HepG2 (cell line): ENCODE results near the gene NBEA. TPM values are rescaled to one million over a fixed set of nuclear protein-coding genes. Genes with fewer than 3 reads are reported as not detected.

Experiments
- ATAC-seq: fragments of 200-7000 bp; cut with Tn5 transposase; 3 replicates; pipeline ENCODE4 v1.9.1; 2020; ENCODE audit warnings: mild to moderate bottlenecking, moderate library complexity
- BruUV-seq: library from RNA; stranded (reverse); fragments of 400-500 nt; replicated peaks from 2 replicates; lab custom pipeline; 2021; lab: Mats Ljungman, UMichigan
- CTCF ChIA-PET: fragments of 300-600 bp; formaldehyde crosslinking; extraction: SDS; loops from one replicate; lab custom pipeline; 2021; ENCODE audit warnings: low total read pairs, inconsistent platforms, low intra/inter-chr PET ratio; lab: Yijun Ruan, JAX
- POLR2A ChIA-PET: fragments of 350-600 bp; sonication (Branson Sonifier 250); formaldehyde crosslinking; loops from one replicate; lab custom pipeline; 2020; ENCODE audit warnings: antibody characterized with exemption, inconsistent platforms; lab: Yijun Ruan, JAX
- DNase-seq: peaks from one replicate; pipeline ENCODE4 v3.0.0-alpha.2; 2015; ENCODE audit warnings: low spot score
- FAIRE-seq: peaks from 3 replicates; lab custom pipeline; 2011; peaks lifted over from hg19 to GRCh38; lab: Jason Lieb, UNC
- H2AFZ ChIP-seq: one replicate; pipeline ENCODE4 v1.6.1; 2011; ENCODE audit warnings: low read length, inconsistent platforms
- H3K27ac ChIP-seq: fragments of 300-600 bp; 3 replicates; pipeline ENCODE4 v1.8.0; 2011; ENCODE audit warnings: mixed run types, mild to moderate bottlenecking, mixed read lengths, low read length, inconsistent platforms; ENCODE audit not compliant: insufficient read depth; ENCODE audit errors: extremely low read length
- H3K27me3 ChIP-seq, 2 experiments: fragments of 200-600 bp in 1 of 2; 2 replicates in 1 of 2; 3 replicates in 1 of 2; pipeline versions ENCODE4 v1.6.0 to v1.8.0; 2011; ENCODE audit warnings: low read length in 2 of 2, mild to moderate bottlenecking in 2 of 2, moderate library complexity in 2 of 2, inconsistent platforms in 1 of 2; ENCODE audit not compliant: insufficient read depth in 2 of 2, control insufficient read depth in 1 of 2
- H3K36me3 ChIP-seq, 2 experiments: fragments of 200-600 bp in 1 of 2; replicated peaks in 1 of 2; 2 replicates in 1 of 2; 3 replicates in 1 of 2; pipeline versions ENCODE4 v1.5.1 to v1.8.0; 2011; ENCODE audit warnings: low read length in 2 of 2, inconsistent platforms in 1 of 2; ENCODE audit not compliant: insufficient read depth in 2 of 2, control insufficient read depth in 1 of 2
- H3K4me1 ChIP-seq: 2 replicates; pipeline ENCODE4 v1.5.1; 2012; ENCODE audit warnings: low read length, inconsistent platforms; ENCODE audit not compliant: insufficient read depth
- H3K4me2 ChIP-seq: 2 replicates; pipeline ENCODE4 v1.6.0; 2011; ENCODE audit warnings: low read depth, low read length, inconsistent platforms
- H3K4me3 ChIP-seq, 3 experiments: fragments of 200-600 bp in 1 of 3; sonication (generic), shearing (Covaris generic) in 1 of 3; replicated peaks in 1 of 3; 2 replicates each; pipeline ENCODE4 v1.5.1; 2011 to 2016; ENCODE audit warnings: low read length in 3 of 3, inconsistent platforms in 2 of 3, low read depth in 2 of 3, mild to moderate bottlenecking in 2 of 3, control low read depth in 1 of 3, mixed read lengths in 1 of 3; ENCODE audit not compliant: insufficient read depth in 1 of 3
- H3K79me2 ChIP-seq: one replicate; pipeline ENCODE4 v1.6.1; 2011; ENCODE audit warnings: low read length, inconsistent platforms; ENCODE audit not compliant: insufficient read depth
- H3K9ac ChIP-seq: 2 replicates; pipeline ENCODE4 v1.6.0; 2011; ENCODE audit warnings: mild to moderate bottlenecking, low read depth, low read length, inconsistent platforms; ENCODE audit not compliant: insufficient read depth
- H3K9me3 ChIP-seq: 2 replicates; pipeline ENCODE4 v1.5.1; 2012; ENCODE audit warnings: mild to moderate bottlenecking, low read length
- H4K20me1 ChIP-seq: 2 replicates; pipeline ENCODE4 v1.6.0; 2011; ENCODE audit warnings: inconsistent platforms, mild to moderate bottlenecking, low read length, moderate library complexity; ENCODE audit not compliant: insufficient read depth
- HNRNPUL1 ChIP-seq: fragments of 200-400 bp; formaldehyde crosslinking; IDR thresholded peaks from 2 replicates; pipeline ENCODE4 v1.6.1; 2017; ENCODE audit warnings: low read depth, mild to moderate bottlenecking, low read length, moderate library complexity
- HOXD1 ChIP-seq: sonication (generic); formaldehyde crosslinking; IDR thresholded peaks from 2 replicates; pipeline ENCODE4 v1.5.0; 2020; ENCODE audit warnings: missing genetic modification reagents
- KAT2B ChIP-seq: fragments of 150-350 bp; IDR thresholded peaks from 2 replicates; pipeline ENCODE4 v1.6.1; 2014; ENCODE audit warnings: low read depth, low read length, borderline replicate concordance
- MLLT10 ChIP-seq: sonication (generic); formaldehyde crosslinking; IDR thresholded peaks from 2 replicates; pipeline ENCODE4 v1.4.0; 2020; ENCODE audit warnings: missing genetic modification reagents
- YEATS2 ChIP-seq: sonication (generic); formaldehyde crosslinking; IDR thresholded peaks from 2 replicates; pipeline ENCODE4 v1.4.0; 2020; ENCODE audit warnings: missing genetic modification reagents, borderline replicate concordance
- ZBTB40 ChIP-seq, 2 experiments: fragments of 450-650 bp in 1 of 2; sonication (generic) in 1 of 2; formaldehyde crosslinking in 1 of 2; IDR thresholded peaks; 2 replicates each; pipeline versions ENCODE4 v1.6.1 to v1.8.0; 2016 to 2022; ENCODE audit warnings: antibody characterized with exemption in 1 of 2, mild to moderate bottlenecking in 1 of 2, missing genetic modification reagents in 1 of 2
- ZNF737 ChIP-seq: sonication (generic); formaldehyde crosslinking; IDR thresholded peaks from 2 replicates; pipeline ENCODE4 v1.5.0; 2020; ENCODE audit warnings: missing genetic modification reagents, mild to moderate bottlenecking, borderline replicate concordance
- ZNF782 ChIP-seq: sonication (generic); formaldehyde crosslinking; IDR thresholded peaks from 2 replicates; pipeline ENCODE4 v1.4.0; 2020; ENCODE audit warnings: missing genetic modification reagents, mild to moderate bottlenecking, borderline replicate concordance
- WGBS: methylation state at CpG from one replicate; pipeline ENCODE4 v1.1.6; 2017; ENCODE audit warnings: low lambda C conversion rate; 5-methylcytosine and 5-hydroxymethylcytosine counted together
- in situ Hi-C: cut with HindIII; loops from 2 replicates; pipeline ENCODE4 v1.10.0; 2017; ENCODE audit warnings: low pct_unique_long_range_greater_than_20kb; ENCODE audit not compliant: extremely low pct_ligation_motif_present
- intact Hi-C: fragments of 100-400 bp; cut with micrococcal nuclease; formaldehyde crosslinking; loops from one replicate; pipeline ENCODE4 v1.10.0; 2022; ENCODE audit not compliant: unreplicated experiment
- polyA plus RNA-seq, 8 experiments: library from polyadenylated mRNA; depleted of rRNA in 3 of 8; stranded (reverse) in 7 of 8; unstranded in 1 of 8; fragments of >200 nt; fragmentation: Illumina TruSeq in 4 of 8; extraction: Trizol in 4 of 8; gene quantifications; 2 replicates each; pipeline versions ENCODE4 v1.2.1 to v1.2.3, GENCODE V29; 2011 to 2016; ENCODE audit warnings: low read depth in 4 of 8, missing spikeins in 1 of 8, mixed read lengths in 1 of 8; ENCODE audit not compliant: insufficient read depth in 1 of 8
- total RNA-seq, 5 experiments: library from RNA; depleted of rRNA; stranded (reverse); fragments of >200 nt; fragmentation: Illumina TruSeq; extraction: Trizol; gene quantifications; 2 replicates each; pipeline ENCODE4 v1.2.3, GENCODE V29; 2016; ENCODE audit warnings: low read depth in 1 of 5
- TF ChIP-seq, protein P1 (sequence below): sonication (generic); formaldehyde crosslinking; IDR thresholded peaks from 2 replicates; pipeline ENCODE4 v1.8.0; 2022; ENCODE audit warnings: mild to moderate bottlenecking, missing genetic modification reagents

NBEA gene
- total and polyA plus RNA-seq, 2 of the 13 experiments (the other 11 are each of a cell fraction or from before 2014, with no cell fraction given), result 2.7 to 2.8 TPM

DNA sequence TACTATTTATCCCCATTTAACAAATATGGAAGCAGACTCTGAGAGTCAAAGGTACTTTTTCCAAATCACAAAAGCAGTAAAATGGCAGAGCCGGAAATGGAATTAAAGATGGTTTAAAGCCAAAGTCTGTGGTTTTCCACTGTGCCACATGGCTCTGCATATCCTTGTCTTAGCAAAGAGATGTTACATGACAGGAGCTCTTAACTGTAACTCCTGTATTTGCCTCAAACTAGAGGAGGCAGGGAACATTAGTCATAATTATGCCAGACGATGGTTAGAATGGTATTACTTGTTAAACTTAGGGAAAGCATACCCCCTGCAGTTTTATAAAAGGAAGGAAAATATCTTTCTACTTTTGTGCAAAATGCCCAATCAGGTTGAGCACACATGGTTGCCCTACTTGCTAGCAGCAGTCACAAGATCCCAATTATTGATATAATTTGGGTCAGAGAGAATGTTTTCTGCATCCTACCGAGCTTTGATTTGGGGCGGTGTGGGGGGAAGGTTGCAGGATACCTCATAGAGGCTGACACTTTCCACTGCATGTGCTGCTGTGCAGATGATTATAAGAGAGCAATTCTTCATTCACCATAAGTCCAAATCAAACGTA, 576.4 kb downstream of the NBEA start:
- no peak overlapping the region for H2AFZ ChIP-seq
- in situ Hi-C loops (no loop called here), intact Hi-C loops (no loop called here)
- no TSS peak for BruUV-seq
- no peaks in the 10 kb centered on the region for H4K20me1 ChIP-seq
- no peak for DNase-seq
- no peak overlapping the region for H3K4me2 ChIP-seq
- H3K9ac ChIP-seq, result no peak overlapping the region
- no peaks in the 10 kb centered on the region for H3K9me3 ChIP-seq
- FAIRE-seq, result no peak
- TF ChIP-seq ZNF782 (CRISPR knock-in tag) (no peak), KAT2B (no peak), HNRNPUL1 (no peak), ZNF737 (CRISPR knock-in tag) (no peak), YEATS2 (CRISPR knock-in tag) (no peak), MLLT10 (CRISPR knock-in tag) (no peak), ZBTB40 (IDR thresholded peaks at IDR 0.05) (no peak), ZBTB40 (CRISPR knock-in tag; IDR thresholded peaks at IDR 0.05) (no peak), HOXD1 (CRISPR knock-in tag) (no peak)
- TF ChIP-seq, protein P1, sequence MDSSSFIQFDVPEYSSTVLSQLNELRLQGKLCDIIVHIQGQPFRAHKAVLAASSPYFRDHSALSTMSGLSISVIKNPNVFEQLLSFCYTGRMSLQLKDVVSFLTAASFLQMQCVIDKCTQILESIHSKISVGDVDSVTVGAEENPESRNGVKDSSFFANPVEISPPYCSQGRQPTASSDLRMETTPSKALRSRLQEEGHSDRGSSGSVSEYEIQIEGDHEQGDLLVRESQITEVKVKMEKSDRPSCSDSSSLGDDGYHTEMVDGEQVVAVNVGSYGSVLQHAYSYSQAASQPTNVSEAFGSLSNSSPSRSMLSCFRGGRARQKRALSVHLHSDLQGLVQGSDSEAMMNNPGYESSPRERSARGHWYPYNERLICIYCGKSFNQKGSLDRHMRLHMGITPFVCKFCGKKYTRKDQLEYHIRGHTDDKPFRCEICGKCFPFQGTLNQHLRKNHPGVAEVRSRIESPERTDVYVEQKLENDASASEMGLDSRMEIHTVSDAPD (CRISPR knock-in tag), result no peak
- no peak overlapping the region for H3K4me3 ChIP-seq
- no peaks in the 10 kb centered on the region for H3K36me3 ChIP-seq
- 43% methylated on average over 5 of the region's 5 CpGs for WGBS
- CTCF ChIA-PET, result no interaction called here
- no peaks in the 10 kb centered on the region for H3K79me2 ChIP-seq
- H3K27ac ChIP-seq, result no peak overlapping the region
- POLR2A ChIA-PET, result no interaction called here
- no peaks in the 10 kb centered on the region for H3K27me3 ChIP-seq
- H3K4me1 ChIP-seq, result no peaks in the 10 kb centered on the region
- no peak for ATAC-seq
